Fibroblast of pulmonary artery (primary cell): Measurements from ENCODE around the gene PRRG4.
"Not testable (repeated sequence)": the region's sequence is repeated elsewhere in the genome, so short reads cannot be mapped to it uniquely, and the experiment has no call there.

Experiments used
- DNase-seq: peaks from one replicate; pipeline ENCODE4 v3.0.0-alpha.2; 2010; ENCODE audit warnings: low read depth
- H3K4me3 ChIP-seq: replicated peaks from 2 replicates; pipeline ENCODE4 v1.5.1; 2011; ENCODE audit warnings: low read depth, mild to moderate bottlenecking, control low read depth, low read length, moderate library complexity
- CTCF ChIP-seq: IDR thresholded peaks from 2 replicates; pipeline ENCODE4 v1.5.1; 2011; ENCODE audit warnings: mild to moderate bottlenecking, control low read depth, low read length, inconsistent platforms; ENCODE audit errors: missing control alignments

The PRRG4 gene

GRCh38 chr11:32829680-32830412 is at the start of gene PRRG4:
Gene PRRG4 (plus strand): TSS chr11:32829927. CDS start chr11:32830530, 603 bp downstream.
- TF ChIP-seq CTCF: no peak
- peak within 1 kb of the TSS; percentile 61 for H3K4me3 ChIP-seq
- DNase-seq: peak; percentile 33

GRCh38 chr11:32780839-32781238 is 48.9 kb upstream of the PRRG4 start:
- not testable (repeated sequence) for DNase-seq, H3K4me3 ChIP-seq

GRCh38 chr11:32781721-32782120 is 48.0 kb upstream of the PRRG4 start:
- no peak overlapping the region for H3K4me3 ChIP-seq
- DNase-seq: no peak
- TF ChIP-seq CTCF: no peak

- H3K4me3 ChIP-seq: no peak overlapping the region
- TF ChIP-seq CTCF: no peak
- no peak for DNase-seq
Measured at GRCh38 chr11:32785262-32785661, 44.5 kb upstream of the PRRG4 start.

- no peak for TF ChIP-seq CTCF
- no peak for DNase-seq
- no peak overlapping the region for H3K4me3 ChIP-seq
Measured at GRCh38 chr11:32786811-32787210, 42.9 kb upstream of the PRRG4 start.

- no peak for DNase-seq
- H3K4me3 ChIP-seq: no peak overlapping the region
- TF ChIP-seq CTCF: no peak
Measured at GRCh38 chr11:32790916-32791315, 38.8 kb upstream of the PRRG4 start.

GRCh38 chr11:32792111-32792947 is 37.4 kb upstream of the PRRG4 start:
- H3K4me3 ChIP-seq: no peak overlapping the region
- no peak for TF ChIP-seq CTCF
- no peak for DNase-seq
